ENCODE results near the gene POTEM. TPM values are rescaled to one million over a fixed set of nuclear protein-coding genes. Genes with fewer than 3 reads are reported as not detected.
"Not testable (repeated sequence)": the region's sequence is repeated elsewhere in the genome, so short reads cannot be mapped to it uniquely, and the experiment has no call there.

Gene POTEM
- total RNA-seq, 1 donor from 2014 or later: not detected

DNA sequence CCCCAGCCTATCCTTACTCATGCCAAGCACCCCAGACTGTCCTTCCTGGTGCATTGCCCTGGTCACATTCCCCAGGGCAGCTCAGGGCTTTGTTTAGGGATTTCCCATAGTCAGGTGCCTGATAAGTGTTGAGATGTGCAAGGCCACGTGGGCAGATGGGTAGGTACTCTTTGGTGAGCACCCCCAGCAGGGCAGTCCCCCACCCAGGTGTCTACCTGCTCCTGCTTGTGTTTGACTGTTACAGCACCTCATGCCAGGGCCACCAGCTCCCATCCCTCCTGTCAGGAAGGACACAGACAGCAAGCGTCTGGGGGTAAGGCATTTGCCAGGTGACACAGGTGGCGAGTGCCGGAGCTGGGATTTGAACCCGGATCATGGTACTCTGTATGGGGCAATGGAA lies 2.4 kb upstream of the POTEM start:
- H2AFZ ChIP-seq (ENCODE audit: low read depth, low read length); H3K4me3 ChIP-seq (ENCODE audit: insufficient read depth, low read depth, low read length); H3K36me3 Mint-ChIP-seq (ENCODE audit: low read depth, unreplicated experiment); H3K27me3 Mint-ChIP-seq (ENCODE audit: low read depth, unreplicated experiment); H3K4me2 ChIP-seq (ENCODE audit: low read length); H3K9me3 ChIP-seq (ENCODE audit: insufficient read depth, low read depth, low read length); H3K4me1 ChIP-seq (ENCODE audit: insufficient read depth, low read length); H3K9me3 Mint-ChIP-seq (ENCODE audit: unreplicated experiment); H3K27ac Mint-ChIP-seq (ENCODE audit: unreplicated experiment); FAIRE-seq; H3K27ac ChIP-seq (ENCODE audit: low read depth, low read length); H3K36me3 ChIP-seq (ENCODE audit: insufficient read depth, low read length); DNase-seq (ENCODE audit: low read depth); H3K4me1 Mint-ChIP-seq (ENCODE audit: low read depth, unreplicated experiment); H3K79me2 ChIP-seq (ENCODE audit: insufficient read depth, low read length); H3K9ac ChIP-seq (ENCODE audit: low read length); H4K20me1 ChIP-seq (ENCODE audit: insufficient read depth, low read length); H3K27me3 ChIP-seq (ENCODE audit: insufficient read depth, low read length); H3K4me3 Mint-ChIP-seq (ENCODE audit: unreplicated experiment): not testable (repeated sequence)

DNA sequence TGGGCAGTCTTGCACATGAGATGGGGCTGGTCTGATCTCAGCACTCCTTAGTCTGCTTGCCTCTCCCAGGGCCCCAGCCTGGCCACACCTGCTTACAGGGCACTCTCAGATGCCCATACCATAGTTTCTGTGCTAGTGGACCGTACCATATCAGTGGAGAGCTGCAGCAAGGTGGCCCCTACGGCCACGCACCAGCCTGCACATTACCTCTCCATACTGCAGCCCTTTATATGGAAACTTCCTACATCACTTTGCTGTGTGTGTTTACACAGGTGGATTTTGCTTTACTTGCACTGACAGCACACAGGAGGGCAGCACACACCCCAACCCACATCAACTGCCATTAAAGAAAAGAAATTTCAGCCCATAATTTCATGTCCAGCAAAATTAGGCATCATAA lies 35.3 kb downstream of the POTEM start:
- not testable (repeated sequence) for H3K4me2 ChIP-seq (ENCODE audit: low read length); H3K4me1 Mint-ChIP-seq (ENCODE audit: low read depth, unreplicated experiment); FAIRE-seq; H3K9me3 ChIP-seq (ENCODE audit: insufficient read depth, low read depth, low read length); H3K36me3 ChIP-seq (ENCODE audit: insufficient read depth, low read length); H3K4me3 ChIP-seq (ENCODE audit: insufficient read depth, low read depth, low read length); H3K27me3 ChIP-seq (ENCODE audit: insufficient read depth, low read length); H3K27ac ChIP-seq (ENCODE audit: low read depth, low read length); H3K9ac ChIP-seq (ENCODE audit: low read length); DNase-seq (ENCODE audit: low read depth); H2AFZ ChIP-seq (ENCODE audit: low read depth, low read length); H3K9me3 Mint-ChIP-seq (ENCODE audit: unreplicated experiment); H3K79me2 ChIP-seq (ENCODE audit: insufficient read depth, low read length); H3K36me3 Mint-ChIP-seq (ENCODE audit: low read depth, unreplicated experiment); H3K27me3 Mint-ChIP-seq (ENCODE audit: low read depth, unreplicated experiment); H3K4me1 ChIP-seq (ENCODE audit: insufficient read depth, low read length); H4K20me1 ChIP-seq (ENCODE audit: insufficient read depth, low read length); H3K4me3 Mint-ChIP-seq (ENCODE audit: unreplicated experiment); H3K27ac Mint-ChIP-seq (ENCODE audit: unreplicated experiment)

DNA sequence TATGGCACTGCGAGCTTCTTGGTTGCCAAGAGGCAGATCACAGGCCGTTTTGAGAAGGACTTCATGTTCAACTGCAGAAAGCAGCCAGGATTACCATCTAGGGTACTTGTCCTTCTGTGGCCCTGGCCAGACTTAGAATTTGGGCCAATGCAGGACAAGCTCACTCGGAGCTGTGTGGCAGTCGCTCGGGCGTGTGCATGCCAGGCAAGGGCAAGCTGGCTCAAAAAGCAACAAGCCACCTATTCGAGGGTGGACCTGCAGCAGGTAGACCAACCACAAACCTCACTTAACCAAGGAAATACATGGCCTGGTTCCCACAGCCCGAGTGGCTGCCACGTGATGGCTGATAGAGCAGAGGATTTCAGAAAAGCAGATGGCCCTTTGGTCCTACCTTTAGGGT lies 39.3 kb downstream of the POTEM start:
- not testable (repeated sequence) for H3K36me3 ChIP-seq (ENCODE audit: insufficient read depth, low read length); H3K27me3 Mint-ChIP-seq (ENCODE audit: low read depth, unreplicated experiment); H2AFZ ChIP-seq (ENCODE audit: low read depth, low read length); DNase-seq (ENCODE audit: low read depth); H3K27me3 ChIP-seq (ENCODE audit: insufficient read depth, low read length); H3K9ac ChIP-seq (ENCODE audit: low read length); H4K20me1 ChIP-seq (ENCODE audit: insufficient read depth, low read length); H3K4me2 ChIP-seq (ENCODE audit: low read length); FAIRE-seq; H3K27ac Mint-ChIP-seq (ENCODE audit: unreplicated experiment); H3K4me3 ChIP-seq (ENCODE audit: insufficient read depth, low read depth, low read length); H3K4me1 ChIP-seq (ENCODE audit: insufficient read depth, low read length); H3K4me1 Mint-ChIP-seq (ENCODE audit: low read depth, unreplicated experiment); H3K9me3 ChIP-seq (ENCODE audit: insufficient read depth, low read depth, low read length); H3K9me3 Mint-ChIP-seq (ENCODE audit: unreplicated experiment); H3K79me2 ChIP-seq (ENCODE audit: insufficient read depth, low read length); H3K36me3 Mint-ChIP-seq (ENCODE audit: low read depth, unreplicated experiment); H3K4me3 Mint-ChIP-seq (ENCODE audit: unreplicated experiment); H3K27ac ChIP-seq (ENCODE audit: low read depth, low read length)

DNA sequence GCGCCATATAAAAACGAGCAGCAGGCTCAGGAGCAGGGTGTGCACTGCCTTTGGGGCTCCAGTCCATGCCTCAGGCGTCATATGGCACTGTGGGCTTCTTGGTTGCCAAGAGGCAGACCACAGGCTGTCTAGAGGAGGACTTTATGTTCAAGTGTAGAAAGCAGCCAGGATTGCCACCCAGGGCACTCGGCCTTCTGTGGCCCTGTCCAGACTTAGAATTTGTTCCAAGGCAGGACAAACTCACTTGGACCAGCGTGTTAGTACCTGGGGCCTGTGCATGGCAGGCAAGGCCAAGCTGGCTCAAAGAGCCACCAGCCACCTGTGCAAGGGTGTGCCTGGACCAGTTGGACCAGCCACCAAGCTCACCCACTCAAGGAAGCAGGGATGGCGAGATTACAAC lies 40.4 kb downstream of the POTEM start:
- H3K36me3 ChIP-seq (ENCODE audit: insufficient read depth, low read length); H3K4me1 ChIP-seq (ENCODE audit: insufficient read depth, low read length); H3K4me3 Mint-ChIP-seq (ENCODE audit: unreplicated experiment); H3K27ac ChIP-seq (ENCODE audit: low read depth, low read length); H3K9ac ChIP-seq (ENCODE audit: low read length); FAIRE-seq; H4K20me1 ChIP-seq (ENCODE audit: insufficient read depth, low read length); DNase-seq (ENCODE audit: low read depth); H3K36me3 Mint-ChIP-seq (ENCODE audit: low read depth, unreplicated experiment); H3K9me3 Mint-ChIP-seq (ENCODE audit: unreplicated experiment); H3K4me2 ChIP-seq (ENCODE audit: low read length); H3K4me1 Mint-ChIP-seq (ENCODE audit: low read depth, unreplicated experiment); H3K27me3 ChIP-seq (ENCODE audit: insufficient read depth, low read length); H2AFZ ChIP-seq (ENCODE audit: low read depth, low read length); H3K27me3 Mint-ChIP-seq (ENCODE audit: low read depth, unreplicated experiment); H3K79me2 ChIP-seq (ENCODE audit: insufficient read depth, low read length); H3K27ac Mint-ChIP-seq (ENCODE audit: unreplicated experiment); H3K9me3 ChIP-seq (ENCODE audit: insufficient read depth, low read depth, low read length); H3K4me3 ChIP-seq (ENCODE audit: insufficient read depth, low read depth, low read length): not testable (repeated sequence)

DNA sequence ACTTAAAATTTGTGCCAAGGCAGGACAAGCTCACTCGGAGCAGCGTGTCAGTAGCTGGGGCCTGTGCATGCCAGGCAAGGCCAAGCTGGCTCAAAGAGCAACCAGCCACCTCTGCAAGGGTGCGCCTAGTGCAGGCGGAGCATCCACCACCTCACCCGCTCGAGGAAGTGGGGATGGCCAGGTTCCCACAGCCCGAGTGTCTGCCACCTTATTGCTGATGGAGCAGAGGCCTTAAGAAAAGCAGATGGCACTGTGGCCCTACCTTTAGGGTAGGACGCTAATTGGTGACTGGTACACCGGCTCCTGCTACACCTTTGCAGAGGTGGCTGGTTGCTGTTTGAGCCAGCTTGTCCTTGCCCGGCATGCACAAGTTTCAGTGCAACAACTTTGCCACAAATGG lies 43.8 kb downstream of the POTEM start:
- not testable (repeated sequence) for H3K36me3 ChIP-seq (ENCODE audit: insufficient read depth, low read length); FAIRE-seq; H3K9me3 ChIP-seq (ENCODE audit: insufficient read depth, low read depth, low read length); H2AFZ ChIP-seq (ENCODE audit: low read depth, low read length); H3K27ac ChIP-seq (ENCODE audit: low read depth, low read length); H3K9me3 Mint-ChIP-seq (ENCODE audit: unreplicated experiment); H3K36me3 Mint-ChIP-seq (ENCODE audit: low read depth, unreplicated experiment); H3K9ac ChIP-seq (ENCODE audit: low read length); H3K79me2 ChIP-seq (ENCODE audit: insufficient read depth, low read length); DNase-seq (ENCODE audit: low read depth); H3K27me3 Mint-ChIP-seq (ENCODE audit: low read depth, unreplicated experiment); H3K27me3 ChIP-seq (ENCODE audit: insufficient read depth, low read length); H3K4me3 Mint-ChIP-seq (ENCODE audit: unreplicated experiment); H3K4me2 ChIP-seq (ENCODE audit: low read length); H3K4me1 ChIP-seq (ENCODE audit: insufficient read depth, low read length); H3K4me3 ChIP-seq (ENCODE audit: insufficient read depth, low read depth, low read length); H4K20me1 ChIP-seq (ENCODE audit: insufficient read depth, low read length); H3K4me1 Mint-ChIP-seq (ENCODE audit: low read depth, unreplicated experiment); H3K27ac Mint-ChIP-seq (ENCODE audit: unreplicated experiment)

DNA sequence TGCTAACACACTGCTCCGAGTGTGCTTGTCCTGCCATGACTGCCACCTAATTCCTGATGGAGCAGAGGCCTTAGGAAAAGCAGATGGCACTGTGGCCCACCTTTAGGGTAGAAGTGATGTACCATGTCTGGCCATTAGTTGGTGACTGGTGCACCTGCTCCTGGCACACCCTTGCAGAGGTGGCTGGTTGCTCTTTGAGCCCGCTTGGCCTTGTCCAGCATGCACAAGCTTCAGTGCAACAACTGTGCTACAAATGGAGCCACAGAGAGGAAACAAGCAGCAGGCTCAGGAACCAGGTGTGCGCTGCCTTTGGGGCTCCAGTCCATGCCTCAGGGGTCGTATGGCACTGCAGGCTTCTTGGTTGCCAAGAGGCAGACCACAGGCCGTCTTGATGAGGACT lies 44.5 kb downstream of the POTEM start:
- not testable (repeated sequence) for H3K4me1 Mint-ChIP-seq (ENCODE audit: low read depth, unreplicated experiment); H3K36me3 ChIP-seq (ENCODE audit: insufficient read depth, low read length); H3K9me3 Mint-ChIP-seq (ENCODE audit: unreplicated experiment); H4K20me1 ChIP-seq (ENCODE audit: insufficient read depth, low read length); H3K79me2 ChIP-seq (ENCODE audit: insufficient read depth, low read length); H3K4me2 ChIP-seq (ENCODE audit: low read length); H3K27me3 ChIP-seq (ENCODE audit: insufficient read depth, low read length); H3K36me3 Mint-ChIP-seq (ENCODE audit: low read depth, unreplicated experiment); H3K4me3 ChIP-seq (ENCODE audit: insufficient read depth, low read depth, low read length); H3K27me3 Mint-ChIP-seq (ENCODE audit: low read depth, unreplicated experiment); DNase-seq (ENCODE audit: low read depth); H3K9ac ChIP-seq (ENCODE audit: low read length); H3K27ac ChIP-seq (ENCODE audit: low read depth, low read length); H3K4me3 Mint-ChIP-seq (ENCODE audit: unreplicated experiment); H3K27ac Mint-ChIP-seq (ENCODE audit: unreplicated experiment); H2AFZ ChIP-seq (ENCODE audit: low read depth, low read length); H3K9me3 ChIP-seq (ENCODE audit: insufficient read depth, low read depth, low read length); H3K4me1 ChIP-seq (ENCODE audit: insufficient read depth, low read length); FAIRE-seq
